Neural cell (in vitro differentiated cells): ENCODE data around the gene PNPLA7. TPM values are rescaled to one million over a fixed set of nuclear protein-coding genes. Genes with fewer than 3 reads are reported as not detected.

ENCODE experiments used
- H2AFZ ChIP-seq: fragments of 200-600, 300-800 bp; sonication (generic), shearing (Covaris generic); 2 replicates; pipeline ENCODE4 v1.6.0; 2014; ENCODE audit warnings: low read depth, mild to moderate bottlenecking, antibody characterized with exemption, low read length, moderate library complexity
- H3F3A ChIP-seq: fragments of 200-600 bp; shearing (Covaris generic); 2 replicates; pipeline ENCODE4 v1.6.1; 2016; ENCODE audit warnings: mild to moderate bottlenecking, moderate library complexity, mixed read lengths, antibody characterized with exemption, low read length; ENCODE audit not compliant: insufficient read depth, poor library complexity, severe bottlenecking
- H3K27ac ChIP-seq: fragments of 200-600, 300-800 bp; sonication (generic), shearing (Covaris generic); 2 replicates; pipeline ENCODE4 v1.5.1; 2014; ENCODE audit warnings: mild to moderate bottlenecking, low read length, moderate library complexity
- H3K27me3 ChIP-seq: fragments of 300-800, 200-600 bp; sonication (generic), shearing (Covaris generic); 2 replicates; pipeline ENCODE4 v1.6.0; 2014; ENCODE audit warnings: mild to moderate bottlenecking, low read depth, low read length, moderate library complexity; ENCODE audit not compliant: insufficient read depth
- H3K36me3 ChIP-seq: fragments of 300-800, 200-600 bp; sonication (generic), shearing (Covaris generic); 2 replicates; pipeline ENCODE4 v1.5.1; 2014; ENCODE audit warnings: mild to moderate bottlenecking, antibody characterized with exemption, low read length, moderate library complexity; ENCODE audit not compliant: insufficient read depth
- H3K4me2 ChIP-seq: fragments of 300-800, 200-600 bp; sonication (generic), shearing (Covaris generic); 2 replicates; pipeline ENCODE4 v1.6.0; 2014; ENCODE audit warnings: mild to moderate bottlenecking, low read length
- H3K4me3 ChIP-seq: fragments of 300-800, 200-600 bp; sonication (generic), shearing (Covaris generic); 2 replicates; pipeline ENCODE4 v1.5.1; 2014; ENCODE audit warnings: mild to moderate bottlenecking, low read length, moderate library complexity
- H3K79me2 ChIP-seq: fragments of 200-600 bp; shearing (Covaris generic); replicated peaks from 2 replicates; pipeline ENCODE4 v1.6.0; 2014; ENCODE audit warnings: mild to moderate bottlenecking, low read length, moderate library complexity; ENCODE audit not compliant: insufficient read depth
- H3K9ac ChIP-seq: fragments of 300-800, 200-600 bp; sonication (generic), shearing (Covaris generic); 2 replicates; pipeline ENCODE4 v1.6.1; 2016; ENCODE audit warnings: mild to moderate bottlenecking, low read length, mixed read lengths
- H3K9me2 ChIP-seq: fragments of 200-600 bp; shearing (Covaris generic); 2 replicates; pipeline ENCODE4 v1.6.1; 2016; ENCODE audit warnings: mild to moderate bottlenecking, low read length, mixed read lengths; ENCODE audit not compliant: insufficient read depth
- H3K9me3 ChIP-seq: fragments of 200-600, 300-800 bp; sonication (generic), shearing (Covaris generic); 2 replicates; pipeline ENCODE4 v1.6.1; 2016; ENCODE audit warnings: mild to moderate bottlenecking, mixed run types, low read length, moderate library complexity, mixed read lengths
- H4K20me1 ChIP-seq: fragments of 200-600 bp; shearing (Covaris generic); 2 replicates; pipeline ENCODE4 v1.6.1; 2016; ENCODE audit warnings: mild to moderate bottlenecking, mixed run types; ENCODE audit not compliant: insufficient read depth
- EP300 ChIP-seq: fragments of 450-650 bp; conservative IDR thresholded peaks from 2 replicates; pipeline ENCODE4 v1.6.1; 2014; ENCODE audit warnings: antibody characterized with exemption, mild to moderate bottlenecking, moderate library complexity; ENCODE audit not compliant: poor library complexity, severe bottlenecking
- EZH2 ChIP-seq: fragments of 200-600, 300-800 bp; shearing (Covaris generic), sonication (generic); IDR thresholded peaks from 2 replicates; pipeline ENCODE4 v1.6.1; 2014; ENCODE audit warnings: antibody characterized with exemption, low read length, borderline replicate concordance, mild to moderate bottlenecking; ENCODE audit not compliant: insufficient read depth, poor library complexity, severe bottlenecking
- MXI1 ChIP-seq: fragments of 450-650 bp; conservative IDR thresholded peaks from 2 replicates; pipeline ENCODE4 v1.6.1; 2014; ENCODE audit warnings: antibody characterized with exemption, mild to moderate bottlenecking; ENCODE audit not compliant: poor library complexity, severe bottlenecking
- POLR2AphosphoS5 ChIP-seq: IDR thresholded peaks from 2 replicates; pipeline ENCODE4 v1.6.1; 2012
- RAD21 ChIP-seq: fragments of 450-650 bp; conservative IDR thresholded peaks from 2 replicates; pipeline ENCODE4 v1.6.1; 2014; ENCODE audit warnings: antibody characterized with exemption, mild to moderate bottlenecking, moderate library complexity
- SMC3 ChIP-seq: fragments of 450-650 bp; conservative IDR thresholded peaks from 2 replicates; pipeline ENCODE4 v1.6.1; 2014; ENCODE audit warnings: antibody characterized with exemption, mild to moderate bottlenecking, moderate library complexity; ENCODE audit not compliant: poor library complexity
- TAF1 ChIP-seq: IDR thresholded peaks from 2 replicates; pipeline ENCODE4 v1.6.1; 2012; ENCODE audit warnings: low read depth
- polyA plus RNA-seq: library from polyadenylated mRNA; depleted of rRNA; stranded (reverse); fragments of >200 nt; gene quantifications from 2 replicates; pipeline ENCODE4 v1.2.3, GENCODE V29; 2014
- TF ChIP-seq, protein P1 (sequence below): fragments of 450-650 bp; IDR thresholded peaks from 2 replicates; pipeline ENCODE4 v1.5.1; 2014; ENCODE audit warnings: antibody characterized with exemption, mild to moderate bottlenecking, moderate library complexity; ENCODE audit not compliant: poor library complexity, severe bottlenecking
- TF ChIP-seq, protein P2 (sequence below): IDR thresholded peaks from 2 replicates; pipeline ENCODE4 v1.6.1; 2012; ENCODE audit warnings: borderline replicate concordance

Gene PNPLA7
- polyA plus RNA-seq, 1 donor from 2014 or later: 0.72 TPM

GRCh38 chr9:137434498-137435380 lies 115.5 kb downstream of the PNPLA7 start:
- no peak for TF ChIP-seq SMC3
- no peak for TF ChIP-seq TAF1
- no peak for TF ChIP-seq RAD21
- TF ChIP-seq, protein P1, sequence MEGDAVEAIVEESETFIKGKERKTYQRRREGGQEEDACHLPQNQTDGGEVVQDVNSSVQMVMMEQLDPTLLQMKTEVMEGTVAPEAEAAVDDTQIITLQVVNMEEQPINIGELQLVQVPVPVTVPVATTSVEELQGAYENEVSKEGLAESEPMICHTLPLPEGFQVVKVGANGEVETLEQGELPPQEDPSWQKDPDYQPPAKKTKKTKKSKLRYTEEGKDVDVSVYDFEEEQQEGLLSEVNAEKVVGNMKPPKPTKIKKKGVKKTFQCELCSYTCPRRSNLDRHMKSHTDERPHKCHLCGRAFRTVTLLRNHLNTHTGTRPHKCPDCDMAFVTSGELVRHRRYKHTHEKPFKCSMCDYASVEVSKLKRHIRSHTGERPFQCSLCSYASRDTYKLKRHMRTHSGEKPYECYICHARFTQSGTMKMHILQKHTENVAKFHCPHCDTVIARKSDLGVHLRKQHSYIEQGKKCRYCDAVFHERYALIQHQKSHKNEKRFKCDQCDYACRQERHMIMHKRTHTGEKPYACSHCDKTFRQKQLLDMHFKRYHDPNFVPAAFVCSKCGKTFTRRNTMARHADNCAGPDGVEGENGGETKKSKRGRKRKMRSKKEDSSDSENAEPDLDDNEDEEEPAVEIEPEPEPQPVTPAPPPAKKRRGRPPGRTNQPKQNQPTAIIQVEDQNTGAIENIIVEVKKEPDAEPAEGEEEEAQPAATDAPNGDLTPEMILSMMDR: no peak
- TF ChIP-seq EZH2: no peak
- TF ChIP-seq, protein P2, sequence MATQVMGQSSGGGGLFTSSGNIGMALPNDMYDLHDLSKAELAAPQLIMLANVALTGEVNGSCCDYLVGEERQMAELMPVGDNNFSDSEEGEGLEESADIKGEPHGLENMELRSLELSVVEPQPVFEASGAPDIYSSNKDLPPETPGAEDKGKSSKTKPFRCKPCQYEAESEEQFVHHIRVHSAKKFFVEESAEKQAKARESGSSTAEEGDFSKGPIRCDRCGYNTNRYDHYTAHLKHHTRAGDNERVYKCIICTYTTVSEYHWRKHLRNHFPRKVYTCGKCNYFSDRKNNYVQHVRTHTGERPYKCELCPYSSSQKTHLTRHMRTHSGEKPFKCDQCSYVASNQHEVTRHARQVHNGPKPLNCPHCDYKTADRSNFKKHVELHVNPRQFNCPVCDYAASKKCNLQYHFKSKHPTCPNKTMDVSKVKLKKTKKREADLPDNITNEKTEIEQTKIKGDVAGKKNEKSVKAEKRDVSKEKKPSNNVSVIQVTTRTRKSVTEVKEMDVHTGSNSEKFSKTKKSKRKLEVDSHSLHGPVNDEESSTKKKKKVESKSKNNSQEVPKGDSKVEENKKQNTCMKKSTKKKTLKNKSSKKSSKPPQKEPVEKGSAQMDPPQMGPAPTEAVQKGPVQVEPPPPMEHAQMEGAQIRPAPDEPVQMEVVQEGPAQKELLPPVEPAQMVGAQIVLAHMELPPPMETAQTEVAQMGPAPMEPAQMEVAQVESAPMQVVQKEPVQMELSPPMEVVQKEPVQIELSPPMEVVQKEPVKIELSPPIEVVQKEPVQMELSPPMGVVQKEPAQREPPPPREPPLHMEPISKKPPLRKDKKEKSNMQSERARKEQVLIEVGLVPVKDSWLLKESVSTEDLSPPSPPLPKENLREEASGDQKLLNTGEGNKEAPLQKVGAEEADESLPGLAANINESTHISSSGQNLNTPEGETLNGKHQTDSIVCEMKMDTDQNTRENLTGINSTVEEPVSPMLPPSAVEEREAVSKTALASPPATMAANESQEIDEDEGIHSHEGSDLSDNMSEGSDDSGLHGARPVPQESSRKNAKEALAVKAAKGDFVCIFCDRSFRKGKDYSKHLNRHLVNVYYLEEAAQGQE: no peak
- TF ChIP-seq EP300: no peak
- TF ChIP-seq MXI1: no peak
- no peak for TF ChIP-seq POLR2AphosphoS5

DNA sequence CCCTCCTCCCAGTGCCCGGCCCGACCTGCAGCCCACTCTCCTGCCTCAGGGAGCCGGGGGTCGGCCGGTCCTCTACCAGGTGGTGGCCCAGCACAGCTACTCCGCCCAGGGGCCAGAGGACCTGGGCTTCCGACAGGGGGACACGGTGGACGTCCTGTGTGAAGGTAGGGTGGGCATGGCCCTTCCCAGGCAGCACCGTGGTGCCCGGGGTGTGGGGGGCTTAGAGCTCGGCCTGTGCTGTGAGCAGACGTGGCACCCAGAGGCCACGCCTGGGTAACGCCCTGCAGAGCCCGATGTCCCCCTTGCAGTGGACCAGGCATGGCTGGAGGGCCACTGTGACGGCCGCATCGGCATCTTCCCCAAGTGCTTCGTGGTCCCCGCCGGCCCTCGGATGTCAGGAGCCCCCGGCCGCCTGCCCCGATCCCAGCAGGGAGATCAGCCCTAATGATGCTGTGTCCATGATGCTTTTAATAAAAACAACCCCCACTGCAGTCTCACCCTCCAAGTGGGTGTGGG lies 116.2 kb downstream of the PNPLA7 start:
- no peak overlapping the region for H3K4me3 ChIP-seq
- TF ChIP-seq, protein P1: no peak
- no peak for TF ChIP-seq POLR2AphosphoS5
- TF ChIP-seq EZH2: no peak
- no peak for TF ChIP-seq SMC3
- TF ChIP-seq, protein P2: no peak
- TF ChIP-seq TAF1: no peak
- no peak for TF ChIP-seq MXI1
- no peak for TF ChIP-seq RAD21
- TF ChIP-seq EP300: no peak
- H2AFZ ChIP-seq: no peak overlapping the region
- no peaks in the 10 kb centered on the region for H3F3A ChIP-seq
- no peak overlapping the region for H3K4me2 ChIP-seq
- no peaks in the 10 kb centered on the region for H3K9me3 ChIP-seq
- H3K79me2 ChIP-seq: no peaks in the 10 kb centered on the region
- H3K27me3 ChIP-seq: no peaks in the 10 kb centered on the region
- H3K9ac ChIP-seq: no peak overlapping the region
- H3K9me2 ChIP-seq: no peaks in the 10 kb centered on the region
- H3K36me3 ChIP-seq: no peaks in the 10 kb centered on the region
- H3K27ac ChIP-seq: no peak overlapping the region
- no peaks in the 10 kb centered on the region for H4K20me1 ChIP-seq

More at GRCh38 chr9:137434498-137435380, 115.5 kb downstream of the PNPLA7 start:
- no peaks in the 10 kb centered on the region for H3K36me3 ChIP-seq
- H3K9ac ChIP-seq: no peak overlapping the region
- no peak overlapping the region for H3K4me3 ChIP-seq
- no peak overlapping the region for H2AFZ ChIP-seq
- no peaks in the 10 kb centered on the region for H3K79me2 ChIP-seq
- H3F3A ChIP-seq: no peaks in the 10 kb centered on the region
- H3K4me2 ChIP-seq: no peak overlapping the region
- no peaks in the 10 kb centered on the region for H3K27me3 ChIP-seq
- no peaks in the 10 kb centered on the region for H3K9me3 ChIP-seq
- H4K20me1 ChIP-seq: no peaks in the 10 kb centered on the region
- no peak overlapping the region for H3K27ac ChIP-seq
- no peaks in the 10 kb centered on the region for H3K9me2 ChIP-seq
